HG02981 (cell line): ENCODE measurements around the gene ENPP1.
A peak's percentile ranks its signal among the peaks of the same experiment; 100 is the strongest.

Source experiments
- ATAC-seq: cut with Tn5 transposase; IDR thresholded peaks from one replicate; pipeline ENCODE4 v1.9.1; 2021; ENCODE audit warnings: mild to moderate bottlenecking, moderate library complexity; ENCODE audit not compliant: unreplicated experiment

The ENPP1 gene

DNA sequence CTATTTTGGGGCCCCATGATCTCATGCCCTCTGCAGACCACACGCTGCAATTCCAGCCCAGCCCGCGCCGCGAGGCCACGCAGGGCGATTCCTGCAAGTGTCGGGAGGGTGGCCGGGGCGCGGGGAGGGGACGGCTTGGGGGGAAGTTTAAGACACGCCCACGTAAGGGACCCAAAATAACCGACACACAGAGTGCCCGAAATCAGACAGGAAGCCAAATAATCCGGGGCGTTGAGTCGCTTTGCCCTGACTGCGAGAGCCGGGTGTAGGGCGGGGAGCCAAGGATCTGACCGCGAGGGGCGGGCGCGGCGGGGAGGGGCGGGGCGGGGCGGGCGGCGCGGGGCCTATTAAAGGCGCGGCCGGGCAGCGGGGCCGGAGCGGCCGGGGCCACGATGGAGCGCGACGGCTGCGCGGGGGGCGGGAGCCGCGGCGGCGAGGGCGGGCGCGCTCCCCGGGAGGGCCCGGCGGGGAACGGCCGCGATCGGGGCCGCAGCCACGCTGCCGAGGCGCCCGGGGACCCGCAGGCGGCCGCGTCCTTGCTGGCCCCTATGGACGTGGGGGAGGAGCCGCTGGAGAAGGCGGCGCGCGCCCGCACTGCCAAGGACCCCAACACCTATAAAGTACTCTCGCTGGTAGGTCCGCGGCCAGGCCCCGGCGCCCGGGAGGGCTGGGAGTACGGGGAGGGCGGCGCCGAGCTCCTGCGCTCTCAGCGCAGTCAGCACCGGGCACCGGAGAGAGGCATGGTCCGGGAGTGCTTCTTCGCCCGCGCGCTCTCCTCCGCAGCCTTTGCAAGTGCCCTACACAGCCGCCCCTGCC is at the start of gene ENPP1:
Gene ENPP1 (plus strand): TSS at position 377 of the 816 bp plus-strand sequence. CDS start 16 bp downstream, at position 393.
- ATAC-seq = peak; percentile 53

DNA sequence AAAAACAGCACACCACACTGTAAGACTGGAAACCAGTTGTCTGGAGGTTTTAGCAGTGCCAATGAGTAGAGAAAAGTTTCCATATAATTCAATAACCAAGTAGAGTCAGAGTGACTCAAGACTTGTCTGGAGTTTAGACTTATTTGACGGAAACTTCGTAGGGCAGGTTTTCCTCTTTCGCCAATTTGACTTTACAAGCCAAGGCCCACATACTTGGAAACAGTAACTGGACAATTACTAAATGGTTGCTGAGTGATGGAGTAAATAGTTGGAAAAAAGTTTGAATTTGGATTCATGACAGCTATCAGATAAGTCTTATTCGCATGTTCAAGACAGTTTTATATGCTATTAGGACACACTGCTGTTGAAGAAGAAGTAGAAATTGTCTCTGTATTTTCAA is 48.9 kb upstream of the ENPP1 start:
- ATAC-seq = no peak

DNA sequence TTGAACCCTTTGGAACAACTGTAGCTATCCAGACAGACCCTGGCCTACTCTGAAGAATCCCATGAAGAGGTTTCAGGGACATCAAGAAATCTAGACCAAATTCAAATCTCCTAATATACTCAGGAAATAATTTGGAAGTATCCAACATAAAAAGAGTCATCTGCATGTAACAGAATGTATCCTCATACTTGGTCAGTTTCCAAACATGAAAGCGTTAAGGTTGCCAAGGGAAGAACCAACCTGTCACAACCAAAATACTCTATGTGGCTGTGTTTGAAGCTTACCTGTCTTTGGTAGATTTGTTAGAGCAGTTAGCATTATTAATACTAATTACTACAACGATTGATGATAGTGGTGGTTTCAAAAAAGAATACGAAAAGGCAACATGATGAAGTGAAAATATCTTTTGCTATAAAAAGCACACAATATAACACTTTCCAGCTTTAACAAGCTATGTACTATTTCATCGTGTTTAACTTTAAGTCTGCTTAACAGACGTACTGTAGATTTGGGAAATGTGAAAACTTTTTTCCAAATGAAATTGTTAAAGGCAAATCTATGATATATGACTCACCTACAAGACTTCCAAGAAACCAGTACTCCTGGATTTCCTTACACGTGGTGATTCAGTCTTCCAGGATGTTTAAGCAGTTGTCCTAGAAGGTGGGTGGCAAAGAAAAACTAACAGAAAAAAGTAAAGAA is 46.6 kb upstream of the ENPP1 start:
- no peak for ATAC-seq

DNA sequence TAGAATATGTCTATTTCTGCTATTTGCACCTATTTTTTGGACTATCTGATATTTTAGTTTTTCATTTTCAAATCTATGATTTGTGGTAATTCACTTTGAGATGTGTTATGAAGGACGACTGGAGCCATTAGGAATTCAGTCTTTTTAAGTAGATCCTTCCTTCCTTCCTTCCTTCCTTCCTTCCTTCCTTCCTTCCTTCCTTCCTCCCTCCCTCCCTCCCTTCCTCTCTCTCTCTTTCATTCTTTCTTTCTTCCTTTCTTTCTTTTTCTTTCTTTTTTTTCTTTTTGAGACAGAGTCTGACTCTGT is 46.1 kb upstream of the ENPP1 start:
- no peak for ATAC-seq

DNA sequence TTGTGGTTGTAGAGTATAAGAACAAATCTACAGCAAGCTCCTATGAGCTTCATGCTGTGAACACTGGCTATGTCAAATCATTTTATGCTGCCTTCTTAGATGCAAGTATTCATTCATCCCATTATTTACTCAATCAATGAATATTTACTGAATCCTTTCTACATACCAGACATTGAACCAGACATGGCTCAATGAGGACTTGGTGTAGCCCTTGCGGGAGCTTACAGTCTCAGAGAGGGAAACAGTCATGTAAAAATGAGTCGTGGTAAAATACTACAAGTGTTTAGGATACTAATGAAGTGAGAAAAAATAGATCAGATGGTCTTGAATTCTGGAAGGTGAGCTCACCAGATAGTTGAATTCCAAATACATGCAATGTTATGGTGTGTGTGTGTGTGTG is 44.8 kb upstream of the ENPP1 start:
- no peak for ATAC-seq

DNA sequence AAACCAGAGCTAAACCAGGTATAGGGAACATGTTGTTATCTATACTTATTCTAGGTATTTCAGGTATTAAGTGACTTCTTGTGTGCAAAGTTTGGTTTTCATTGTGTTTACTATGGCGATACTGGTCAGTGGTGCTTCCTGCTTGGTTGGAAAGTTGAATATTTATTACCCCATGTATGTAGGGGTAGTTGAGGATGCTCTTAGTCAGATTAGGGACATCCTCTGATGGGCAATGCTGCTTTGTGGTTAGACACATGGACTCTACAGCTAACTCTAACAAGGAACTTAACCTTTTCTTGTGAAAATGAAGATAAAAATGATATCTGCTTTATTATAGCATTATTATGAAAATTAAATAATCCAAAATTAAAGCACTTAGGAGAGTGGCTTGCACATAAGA is 44.1 kb upstream of the ENPP1 start:
- ATAC-seq = no peak

DNA sequence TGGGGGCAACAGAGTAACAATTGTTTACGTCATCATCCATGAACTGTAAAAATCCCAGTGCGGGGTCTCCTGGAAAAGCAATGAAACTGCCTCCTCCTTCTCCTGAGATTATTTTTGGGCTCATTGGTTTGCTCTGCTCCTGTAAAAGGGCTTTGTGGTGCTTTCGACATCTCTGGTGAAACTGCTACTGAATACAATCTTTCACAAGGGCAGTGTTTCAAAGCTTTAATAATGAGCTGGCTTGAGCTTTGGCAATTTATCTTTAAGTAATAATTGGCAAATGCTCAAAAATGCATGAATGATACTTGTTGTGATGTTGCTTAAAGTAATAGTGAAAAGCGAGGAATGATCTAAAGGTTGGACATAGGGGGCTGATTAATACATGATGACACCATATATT is 43.5 kb upstream of the ENPP1 start:
- ATAC-seq = no peak

DNA sequence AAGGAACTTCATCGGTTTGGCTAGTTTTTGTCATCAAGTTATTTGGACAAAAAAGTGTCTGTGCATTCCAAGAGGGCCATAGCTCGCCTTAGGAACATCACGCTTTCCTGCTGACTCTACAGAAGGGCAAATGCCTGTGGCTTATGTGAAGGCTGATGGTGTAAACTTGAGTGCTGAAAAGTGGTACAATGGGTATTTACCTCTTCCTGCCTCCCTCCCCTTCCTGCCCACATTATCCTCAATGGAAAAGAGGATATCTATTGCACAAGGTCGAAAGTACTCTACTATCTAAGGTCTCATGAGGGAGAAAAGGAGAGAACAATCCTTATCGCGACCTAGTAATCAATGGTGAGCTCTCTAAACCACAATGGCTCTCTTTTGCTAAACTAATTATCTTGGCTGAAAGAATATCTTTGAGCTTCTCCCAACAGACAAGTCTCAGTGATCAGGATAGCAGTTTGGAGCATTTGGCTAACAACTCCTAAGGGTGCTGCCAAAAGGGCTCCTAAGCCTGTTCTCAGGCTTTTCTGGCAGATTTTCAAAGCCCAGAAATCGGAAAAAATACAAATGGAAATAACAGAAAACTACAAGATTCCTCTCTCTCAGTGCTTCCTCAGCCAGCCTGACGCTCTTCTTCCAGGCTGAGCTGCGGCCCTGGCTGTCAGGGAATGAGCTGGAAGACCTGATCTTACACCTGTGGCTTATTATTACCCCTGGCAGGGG is 42.6 kb upstream of the ENPP1 start:
- ATAC-seq = no peak

DNA sequence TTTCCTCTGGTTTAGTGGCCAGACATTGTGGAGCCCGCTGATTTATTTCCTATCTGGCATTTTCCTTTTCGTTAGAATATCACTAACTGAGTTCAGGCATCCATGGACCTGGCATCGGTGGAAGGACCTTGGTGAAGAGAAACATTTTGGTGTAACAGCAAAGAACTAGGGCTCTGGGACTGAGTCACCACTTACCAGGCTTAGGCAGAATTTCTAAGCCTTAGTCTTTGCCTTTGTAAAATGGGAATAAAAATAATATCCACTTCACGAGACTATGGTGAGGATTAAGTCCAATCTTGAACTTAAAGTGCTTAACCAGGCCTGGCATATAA is 42.0 kb upstream of the ENPP1 start:
- no peak for ATAC-seq

DNA sequence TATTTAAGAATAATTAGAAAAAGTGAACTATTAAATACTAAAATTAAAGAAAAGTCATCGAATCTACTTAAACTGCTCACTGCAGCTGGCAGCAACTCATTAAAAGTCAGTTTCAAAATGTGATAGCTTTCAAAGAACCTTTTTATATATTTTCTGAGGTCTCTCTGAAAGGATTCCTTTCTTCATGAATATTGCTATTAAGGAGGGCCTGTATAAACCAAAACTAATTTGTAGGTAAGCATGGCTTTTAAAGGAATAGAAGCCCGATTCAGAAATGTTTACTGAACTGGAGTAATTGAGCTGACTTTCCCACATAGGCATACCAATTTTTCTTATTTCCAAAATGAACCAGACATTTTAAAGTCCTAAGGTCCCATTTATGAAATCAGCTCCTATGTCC is 41.2 kb upstream of the ENPP1 start:
- no peak for ATAC-seq

DNA sequence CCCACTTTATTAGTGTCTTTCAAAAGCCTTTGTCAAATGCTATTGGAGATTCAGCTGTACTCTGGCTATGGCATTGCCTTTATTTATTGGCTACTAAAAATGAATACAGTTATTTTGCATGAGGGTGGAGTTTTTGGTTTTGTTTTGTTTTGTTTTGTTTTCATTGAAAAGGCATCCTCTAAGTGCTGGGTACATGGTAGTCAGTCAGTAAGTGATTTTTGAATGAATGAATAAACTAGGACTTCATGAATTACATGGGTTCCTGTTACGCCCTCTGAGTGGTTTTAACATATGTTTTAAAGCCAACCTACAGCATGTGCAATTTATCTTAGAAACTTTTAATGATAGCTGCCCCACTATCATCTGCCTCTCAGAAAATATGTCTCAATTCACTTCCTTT is 38.9 kb upstream of the ENPP1 start:
- no peak for ATAC-seq

DNA sequence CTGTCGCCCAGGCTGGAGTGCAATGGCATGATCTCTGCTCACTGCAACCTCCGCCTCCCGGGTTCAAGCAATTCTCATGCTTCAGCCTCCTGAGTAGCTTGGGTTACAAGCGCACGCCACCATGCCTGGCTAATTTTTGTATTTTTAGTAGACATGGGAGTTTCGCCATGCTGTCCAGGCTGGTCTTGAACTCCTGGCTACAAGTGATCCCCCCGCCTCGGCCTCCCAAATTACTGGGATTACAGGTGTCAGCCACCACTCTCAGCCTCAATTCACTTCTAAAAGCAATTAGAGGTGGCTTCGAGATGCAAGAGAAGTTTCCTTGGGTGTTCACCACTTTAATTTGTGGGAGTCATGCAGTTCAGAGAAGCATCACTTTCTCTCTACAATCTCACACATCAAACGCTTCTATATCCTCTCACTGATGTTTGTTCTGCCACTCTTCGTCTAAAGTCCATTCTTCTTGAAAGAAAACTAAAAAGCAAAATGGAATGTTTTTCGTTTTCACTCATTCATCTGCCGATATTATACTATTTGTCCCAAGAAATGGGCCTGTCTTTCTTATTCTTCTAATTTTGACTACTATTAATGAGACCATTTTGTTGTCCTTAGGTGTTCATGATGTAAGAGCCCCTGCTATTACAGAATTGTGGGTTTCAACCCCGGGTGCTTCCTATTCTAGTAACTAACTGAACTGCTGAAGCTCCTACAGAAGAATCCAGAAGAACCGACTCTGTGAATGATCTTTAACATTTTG is 38.3 kb upstream of the ENPP1 start:
- no peak for ATAC-seq

DNA sequence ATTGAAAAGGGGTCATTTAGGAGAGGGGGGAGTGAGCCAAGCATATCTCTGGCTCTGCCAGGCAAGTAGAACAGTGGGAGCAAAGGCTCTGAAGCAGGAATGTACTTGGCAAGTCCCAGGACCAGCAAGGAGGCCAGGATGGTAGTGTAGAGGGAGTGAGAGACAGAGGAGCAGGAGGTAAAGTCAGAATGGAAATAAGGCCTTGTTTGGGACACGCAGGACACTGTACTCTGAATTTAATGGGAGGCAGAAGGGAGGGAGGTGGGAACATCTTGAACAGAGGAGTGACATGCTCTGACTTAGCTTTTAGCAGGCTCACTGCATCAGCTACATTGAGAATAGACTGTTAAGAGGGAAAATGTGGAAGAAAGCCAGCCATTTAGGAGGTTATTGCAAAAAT is 37.0 kb upstream of the ENPP1 start:
- ATAC-seq = no peak

DNA sequence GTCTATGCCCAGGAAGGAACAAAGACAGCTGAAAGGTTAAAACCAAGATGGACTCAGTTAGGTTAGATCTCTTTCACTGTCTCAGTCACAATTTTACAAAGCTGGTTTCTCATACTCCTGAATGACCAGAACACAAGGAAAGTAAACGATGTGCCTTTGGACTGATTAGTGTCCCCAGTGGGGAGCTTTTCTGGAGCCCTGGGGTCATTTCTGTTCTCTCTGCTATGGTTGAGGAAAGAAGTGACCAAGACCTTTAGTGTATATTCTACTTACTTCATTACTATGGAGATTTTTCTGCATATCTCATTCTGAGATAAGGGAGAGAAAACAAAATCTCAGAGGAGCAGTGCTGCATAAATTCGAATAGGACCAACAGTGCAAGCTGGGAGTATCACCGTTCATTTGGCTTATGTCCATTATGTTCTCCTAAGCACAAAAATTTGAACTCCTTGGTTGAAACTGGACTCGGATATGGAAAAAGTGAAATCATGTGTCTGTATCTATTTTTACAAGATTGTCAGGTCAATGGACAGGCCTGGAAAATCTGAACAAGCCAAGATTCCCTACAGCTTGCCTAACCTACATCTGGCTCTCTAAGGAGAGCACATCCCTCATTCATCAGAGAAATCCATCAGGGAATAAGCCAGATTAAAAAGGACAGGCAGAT is 34.4 kb upstream of the ENPP1 start:
- ATAC-seq = no peak

DNA sequence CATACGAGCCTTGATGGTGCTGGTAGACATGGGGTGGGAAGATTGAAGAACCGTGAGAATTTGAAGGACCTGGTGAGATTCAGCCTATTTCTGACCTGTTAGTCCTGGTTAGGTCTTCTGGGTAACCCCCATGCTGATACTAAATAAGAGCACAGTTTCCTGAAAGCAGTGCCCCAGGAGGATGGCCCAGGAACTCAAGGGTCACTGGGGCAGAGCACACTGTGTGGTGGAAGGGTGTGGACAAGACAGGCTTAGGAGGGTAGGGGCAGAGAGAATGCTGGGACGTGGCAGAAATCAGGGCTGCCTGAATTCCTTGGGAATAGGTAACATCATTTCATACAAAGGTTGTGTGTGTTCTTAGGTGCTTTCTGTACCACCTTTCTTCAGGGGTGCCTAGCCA is 31.9 kb upstream of the ENPP1 start:
- ATAC-seq = no peak

DNA sequence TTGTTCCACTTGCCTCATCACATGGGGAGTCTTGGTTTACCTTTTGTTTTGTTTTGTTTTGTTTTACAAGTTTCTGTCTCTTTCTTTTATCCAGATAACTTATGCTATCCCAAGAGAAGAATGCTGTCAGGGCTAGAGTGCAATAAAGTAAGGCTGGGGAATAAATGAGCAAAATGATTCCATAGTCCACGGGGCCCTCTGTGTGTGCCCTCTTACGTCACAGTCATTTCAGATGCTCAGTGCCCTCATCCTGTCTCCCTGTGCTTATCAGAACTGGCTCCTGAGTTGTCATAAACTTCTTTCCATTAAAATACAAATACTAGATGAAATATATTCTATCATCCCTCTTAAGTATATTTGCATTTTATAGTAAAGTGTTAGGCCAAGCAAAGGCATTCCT is 30.8 kb upstream of the ENPP1 start:
- ATAC-seq = no peak

DNA sequence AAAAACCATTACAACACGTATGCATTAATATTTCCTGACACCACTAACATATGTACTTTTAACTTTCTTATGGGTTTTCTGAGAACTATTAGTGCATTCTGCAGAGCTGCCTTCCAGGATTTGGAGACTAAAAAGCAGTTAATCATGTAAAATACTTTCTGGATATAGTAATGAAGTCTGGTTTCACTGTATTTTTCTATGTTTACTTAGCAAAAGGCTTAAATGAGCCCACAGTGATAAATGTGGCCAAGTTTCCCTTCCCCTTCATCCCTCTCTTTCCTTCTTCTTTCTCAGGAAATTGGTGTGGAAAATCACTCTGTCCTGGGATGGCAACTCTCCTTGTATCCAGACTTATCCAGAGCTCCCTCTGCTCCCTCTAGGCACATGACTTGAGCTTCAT is 29.7 kb upstream of the ENPP1 start:
- ATAC-seq = no peak

DNA sequence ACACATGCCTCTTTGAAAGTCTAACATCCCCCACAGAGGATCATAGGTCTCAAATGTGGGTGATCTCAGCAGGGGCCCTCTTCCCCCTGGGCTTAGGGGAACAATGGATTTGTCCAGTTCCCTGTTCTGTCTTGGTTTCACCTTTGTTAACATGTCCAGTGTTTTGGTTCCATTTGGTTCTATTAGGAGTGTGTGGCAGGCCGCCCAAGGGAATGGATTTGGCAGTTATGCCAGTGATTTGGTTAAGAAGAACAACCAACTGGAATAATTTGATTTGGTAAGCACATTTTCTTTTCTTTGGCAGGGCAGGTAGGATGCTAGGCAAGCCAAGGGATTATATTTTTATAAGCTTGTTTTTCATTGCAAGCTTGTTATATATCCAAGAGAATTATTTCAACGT is 28.5 kb upstream of the ENPP1 start:
- ATAC-seq = no peak

DNA sequence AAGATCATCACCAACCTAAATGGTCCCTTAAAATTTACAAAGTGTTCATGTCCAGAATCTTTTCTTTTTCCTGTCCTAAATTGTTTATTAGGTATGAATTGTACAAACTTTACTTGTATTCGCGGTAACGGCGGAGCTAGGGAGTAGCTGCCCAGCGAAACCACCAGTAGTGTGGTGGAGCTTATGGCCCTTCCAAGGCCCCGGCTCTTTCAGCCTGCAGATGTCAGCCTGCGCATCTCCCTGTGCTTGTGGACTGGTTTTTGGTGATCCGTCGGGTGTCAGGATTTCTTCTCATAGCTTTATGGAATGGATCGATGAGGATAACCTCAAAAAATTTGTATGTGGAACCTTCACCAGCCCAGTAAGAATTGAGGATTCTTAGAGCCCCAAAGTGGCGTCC is 27.2 kb upstream of the ENPP1 start:
- ATAC-seq = no peak

DNA sequence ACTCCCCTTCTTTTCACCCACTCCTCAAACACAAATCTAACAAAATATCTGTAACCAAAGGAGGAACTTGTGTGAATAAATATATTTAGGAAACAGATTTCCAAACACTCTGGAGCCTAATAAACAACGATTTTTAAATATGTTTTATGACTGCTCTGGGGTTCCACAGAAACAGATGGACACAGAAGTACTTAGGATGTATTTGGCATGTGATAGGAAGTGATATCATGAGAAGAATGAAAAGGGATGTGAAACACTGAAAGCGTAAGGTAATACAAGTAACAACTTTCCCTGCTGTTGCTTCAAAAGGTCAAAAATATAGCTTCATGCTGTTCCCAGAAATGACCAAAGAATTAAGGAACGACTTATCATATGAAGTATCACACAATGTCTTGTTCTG is 26.1 kb upstream of the ENPP1 start:
- no peak for ATAC-seq

DNA sequence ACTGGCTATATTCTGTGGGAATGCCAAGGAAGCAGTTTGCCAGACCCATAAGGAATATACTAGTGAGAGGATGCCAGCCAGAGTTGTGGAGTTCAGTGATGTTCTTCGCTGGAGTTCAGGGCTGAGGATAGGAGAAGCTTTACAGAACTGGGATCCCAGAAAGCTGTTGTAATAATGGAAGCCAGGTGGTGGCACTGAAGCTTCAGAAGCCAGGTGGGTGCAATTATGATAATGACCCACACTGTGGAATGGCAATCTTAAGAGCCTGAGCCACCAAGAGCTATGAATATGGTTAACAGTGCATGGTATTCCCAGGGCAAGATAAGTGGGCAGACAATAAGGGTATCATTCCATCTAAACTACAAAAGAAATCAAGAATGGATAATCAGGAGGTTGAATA is 25.1 kb upstream of the ENPP1 start:
- no peak for ATAC-seq
